Neutrophil (primary cell): Measurements from ENCODE around the gene ZBTB40.

Experiments
- H3K27ac ChIP-seq: fragments of 200-600 bp; sonication (generic); 2 replicates; pipeline ENCODE4 v1.5.1; 2016; ENCODE audit warnings: mild to moderate bottlenecking, moderate library complexity
- H3K27me3 ChIP-seq: fragments of 200-600 bp; sonication (generic); 2 replicates; pipeline ENCODE4 v1.6.0; 2016; ENCODE audit warnings: mild to moderate bottlenecking
- H3K36me3 ChIP-seq: fragments of 200-600 bp; sonication (generic); 2 replicates; pipeline ENCODE4 v1.5.1; 2017
- H3K4me1 ChIP-seq, 2 experiments: fragments of 200-600 bp in 1 of 2; sonication (generic) in 1 of 2; 1 replicate in 1 of 2; 2 replicates in 1 of 2; pipeline versions ENCODE4 v1.5.1 to v1.6.1; 2013 to 2016; ENCODE audit warnings: low read depth in 1 of 2, low read length in 1 of 2, mild to moderate bottlenecking in 1 of 2, moderate library complexity in 1 of 2; ENCODE audit not compliant: control insufficient read depth in 1 of 2, insufficient read depth in 1 of 2
- H3K4me3 ChIP-seq, 2 experiments: fragments of 200-600 bp in 1 of 2; sonication (generic) in 1 of 2; 1 replicate in 1 of 2; 2 replicates in 1 of 2; pipeline ENCODE4 v1.5.1; 2013 to 2016; ENCODE audit warnings: low read depth in 1 of 2, low read length in 1 of 2, mild to moderate bottlenecking in 1 of 2, moderate library complexity in 1 of 2
- H3K9me3 ChIP-seq: fragments of 200-600 bp; sonication (generic); 2 replicates; pipeline ENCODE4 v1.5.1; 2016
- CTCF ChIP-seq: fragments of 200-600 bp; sonication (generic); IDR thresholded peaks from 2 replicates; pipeline ENCODE4 v1.5.1; 2016; ENCODE audit warnings: antibody characterized with exemption

The ZBTB40 gene

GRCh38 chr1:22553104-22553880, 101.6 kb downstream of the ZBTB40 start:
- H3K27ac ChIP-seq: no peak overlapping the region
- peaks cover 93% of the 10 kb centered on the region for H3K27me3 ChIP-seq
- no peaks in the 10 kb centered on the region for H3K4me1 ChIP-seq
- no peaks in the 10 kb centered on the region for H3K36me3 ChIP-seq
- TF ChIP-seq CTCF: no peak
- no peak overlapping the region for H3K4me3 ChIP-seq
- no peaks in the 10 kb centered on the region for H3K9me3 ChIP-seq

- Histone ChIP-seq H3K9me3 (no peaks in the 10 kb centered on the region), H3K4me1 (no peaks in the 10 kb centered on the region), H3K36me3 (no peaks in the 10 kb centered on the region), H3K27ac (no peak overlapping the region), H3K27me3 (peaks cover 90% of the 10 kb centered on the region), H3K4me3 (no peak overlapping the region)
- no peak for TF ChIP-seq CTCF
Measured at GRCh38 chr1:22553991-22554522, 102.4 kb downstream of the ZBTB40 start.

- Histone ChIP-seq H3K4me1 (no peaks in the 10 kb centered on the region), H3K4me3 (no peak overlapping the region), H3K27me3 (peaks cover 89% of the 10 kb centered on the region), H3K9me3 (no peaks in the 10 kb centered on the region), H3K27ac (no peak overlapping the region), H3K36me3 (no peaks in the 10 kb centered on the region)
- TF ChIP-seq CTCF: no peak
Measured at GRCh38 chr1:22555371-22555656, 103.7 kb downstream of the ZBTB40 start.

- H3K4me3 ChIP-seq: no peak overlapping the region
- peaks cover 96% of the 10 kb centered on the region for H3K27me3 ChIP-seq
- no peaks in the 10 kb centered on the region for H3K9me3 ChIP-seq
- no peaks in the 10 kb centered on the region for H3K4me1 ChIP-seq
- H3K36me3 ChIP-seq: no peaks in the 10 kb centered on the region
- no peak for TF ChIP-seq CTCF
- H3K27ac ChIP-seq: no peak overlapping the region
Measured at GRCh38 chr1:22556391-22557104, 104.9 kb downstream of the ZBTB40 start.

- H3K4me1 ChIP-seq: no peaks in the 10 kb centered on the region
- peaks cover 96% of the 10 kb centered on the region for H3K27me3 ChIP-seq
- no peak for TF ChIP-seq CTCF
- H3K27ac ChIP-seq: no peak overlapping the region
- H3K4me3 ChIP-seq: no peak overlapping the region
- no peaks in the 10 kb centered on the region for H3K36me3 ChIP-seq
- H3K9me3 ChIP-seq: no peaks in the 10 kb centered on the region
Measured at GRCh38 chr1:22557341-22557950, 105.8 kb downstream of the ZBTB40 start.
